PFSK-1 (cell line): ENCODE results near the gene CELF4.

Experiments used
- FOXP2 ChIP-seq: optimal IDR thresholded peaks from 2 replicates; pipeline ENCODE3; 2011; ENCODE audit warnings: borderline replicate concordance, control low read depth, inconsistent platforms; ENCODE audit not compliant: insufficient read depth; ENCODE audit errors: extremely low read length, extremely low read depth
- POLR2AphosphoS5 ChIP-seq: IDR thresholded peaks from 2 replicates; pipeline ENCODE4 v1.6.1; 2012; ENCODE audit warnings: low read depth, mild to moderate bottlenecking, control low read depth, low read length, moderate library complexity
- REST ChIP-seq, 2 experiments: IDR thresholded peaks; 2 replicates each; pipeline versions ENCODE4 v1.6.1 to v1.8.0; 2011 to 2012; ENCODE audit warnings: low read depth in 2 of 2, low read length in 2 of 2, control low read depth in 1 of 2, inconsistent platforms in 1 of 2, mild to moderate bottlenecking in 1 of 2, moderate library complexity in 1 of 2; ENCODE audit not compliant: insufficient read depth in 1 of 2
- SIN3A ChIP-seq: IDR thresholded peaks from 2 replicates; pipeline ENCODE4 v1.6.1; 2012; ENCODE audit warnings: mild to moderate bottlenecking, low read length, moderate library complexity, borderline replicate concordance; ENCODE audit not compliant: insufficient read depth
- TAF1 ChIP-seq: IDR thresholded peaks from 2 replicates; pipeline ENCODE4 v1.6.1; 2012; ENCODE audit warnings: low read length, control low read depth, borderline replicate concordance; ENCODE audit not compliant: insufficient read depth

Gene CELF4

GRCh38 chr18:37341016-37341415, 224.6 kb downstream of the CELF4 start:
- TF ChIP-seq TAF1 (no peak), SIN3A (no peak), POLR2AphosphoS5 (no peak), FOXP2 (no peak), REST (IDR thresholded peaks at IDR 0.05; ENCODE audit: insufficient read depth in 1 of 2, low read depth in 2 of 2, low read length in 2 of 2) (no peak)

- TF ChIP-seq REST (IDR thresholded peaks at IDR 0.05; ENCODE audit: insufficient read depth in 1 of 2, low read depth in 2 of 2, low read length in 2 of 2), result no peak
- TF ChIP-seq FOXP2, result no peak
- TF ChIP-seq SIN3A, result no peak
- no peak for TF ChIP-seq TAF1
- TF ChIP-seq POLR2AphosphoS5, result no peak
These were observed 225.8 kb downstream of the CELF4 start for GRCh38 chr18:37339701-37340215.

- no peak for TF ChIP-seq FOXP2
- no peak for TF ChIP-seq TAF1
- no peak for TF ChIP-seq SIN3A
- TF ChIP-seq REST (IDR thresholded peaks at IDR 0.05; ENCODE audit: insufficient read depth in 1 of 2, low read depth in 2 of 2, low read length in 2 of 2), result no peak
- no peak for TF ChIP-seq POLR2AphosphoS5
These were observed 228.9 kb downstream of the CELF4 start for GRCh38 chr18:37336568-37337285.

- TF ChIP-seq REST (IDR thresholded peaks at IDR 0.05; ENCODE audit: insufficient read depth in 1 of 2, low read depth in 2 of 2, low read length in 2 of 2) (no peak), TAF1 (no peak), FOXP2 (no peak), SIN3A (no peak), POLR2AphosphoS5 (no peak)
These were observed 230.2 kb downstream of the CELF4 start for GRCh38 chr18:37335409-37335736.
